ENCODE data around the gene RNF217. TPM values are rescaled to one million over a fixed set of nuclear protein-coding genes. Genes with fewer than 3 reads are reported as not detected.

The RNF217 gene
- total and polyA plus RNA-seq, 12 donors = 2.1 to 26.9 (median 13.0) TPM

- Histone ChIP-seq H3K4me3 (no peak overlapping the region), H3K36me3 (peaks cover 0 to 31% (median 0%) of the 10 kb centered on the region in 9 donors), H3K4me1 (peaks cover 0 to 17% (median 9%) of the 10 kb centered on the region in 9 donors), H3K9me3 (no peaks in the 10 kb centered on the region), H3K27me3 (no peaks in the 10 kb centered on the region), H3K27ac (no peak overlapping the region)
- no peak for TF ChIP-seq CTCF (IDR thresholded peaks at IDR 0.05)
- ATAC-seq (no peak), DNase-seq (no peak)
- intact Hi-C loops (cut with DNase I) = no loop called here
- 94 to 98% methylated on average over 2 of the region's 2 CpGs for WGBS, 2 donors
Measured at GRCh38 chr6:125044667-125045066, 82.4 kb downstream of the RNF217 start.

GRCh38 chr6:125046107-125046925, 84.1 kb downstream of the RNF217 start:
- intact Hi-C loops (cut with DNase I) = no loop called here
- no peaks in the 10 kb centered on the region for H3K27me3 ChIP-seq
- ATAC-seq = no peak
- peaks cover 0 to 13% (median 9%) of the 10 kb centered on the region in 9 donors for H3K4me1 ChIP-seq
- DNase-seq = no peak
- no peak overlapping the region for H3K27ac ChIP-seq
- WGBS, 2 donors = 81 to 89% methylated on average over 7 of the region's 7 CpGs
- peaks cover 0 to 31% (median 0%) of the 10 kb centered on the region in 9 donors for H3K36me3 ChIP-seq
- TF ChIP-seq CTCF (IDR thresholded peaks at IDR 0.05) = no peak
- no peak overlapping the region for H3K4me3 ChIP-seq
- no peaks in the 10 kb centered on the region for H3K9me3 ChIP-seq

- H3K36me3 ChIP-seq = peaks cover 0 to 31% (median 0%) of the 10 kb centered on the region in 9 donors
- 79 to 85% methylated on average over 2 of the region's 2 CpGs for WGBS, 2 donors
- H3K27ac ChIP-seq = no peak overlapping the region
- no peaks in the 10 kb centered on the region for H3K27me3 ChIP-seq
- no peak for DNase-seq
- no peak overlapping the region for H3K4me3 ChIP-seq
- no peaks in the 10 kb centered on the region for H3K9me3 ChIP-seq
- H3K4me1 ChIP-seq = no peaks in the 10 kb centered on the region
- ATAC-seq = no peak
- TF ChIP-seq CTCF (IDR thresholded peaks at IDR 0.05) = no peak
- intact Hi-C loops (cut with DNase I) = no loop called here
Measured at GRCh38 chr6:125048274-125048673, 86.0 kb downstream of the RNF217 start.

- no peak for DNase-seq
- peaks cover 0 to 21% (median 0%) of the 10 kb centered on the region in 9 donors for H3K36me3 ChIP-seq
- no peak overlapping the region for H3K27ac ChIP-seq
- no peak for TF ChIP-seq CTCF (IDR thresholded peaks at IDR 0.05)
- H3K4me3 ChIP-seq = no peak overlapping the region
- intact Hi-C loops (cut with DNase I) = no loop called here
- ATAC-seq = no peak
- 68 to 70% methylated on average over 4 of the region's 4 CpGs for WGBS, 2 donors
- no peaks in the 10 kb centered on the region for H3K4me1 ChIP-seq
- H3K9me3 ChIP-seq = no peaks in the 10 kb centered on the region
- H3K27me3 ChIP-seq = no peaks in the 10 kb centered on the region
Measured at GRCh38 chr6:125050663-125051318, 88.6 kb downstream of the RNF217 start.
